CD4-positive, alpha-beta T cell treated with Interleukin-1 beta for 1 hour (primary cell): ENCODE results near the gene SPSB3.

Source experiments
- DNase-seq, 2 donors: peaks; one replicate each; pipeline ENCODE4 v3.0.0-alpha.2; 2020 to 2022

SPSB3 gene

GRCh38 chr16:1762196-1762878, 20.0 kb downstream of the SPSB3 start:
- DNase-seq: no peak

- no peak for DNase-seq
These were observed 20.6 kb downstream of the SPSB3 start for GRCh38 chr16:1761751-1762150.

- no peak for DNase-seq
These were observed 21.5 kb downstream of the SPSB3 start for GRCh38 chr16:1760911-1761310.

GRCh38 chr16:1759511-1759910, 22.9 kb downstream of the SPSB3 start:
- no peak for DNase-seq

GRCh38 chr16:1758923-1759322, 23.4 kb downstream of the SPSB3 start:
- no peak for DNase-seq

GRCh38 chr16:1757714-1758461, 24.5 kb downstream of the SPSB3 start:
- no peak for DNase-seq

GRCh38 chr16:1754204-1754603, 28.2 kb downstream of the SPSB3 start:
- DNase-seq: no peak

- DNase-seq: no peak
These were observed 29.5 kb downstream of the SPSB3 start for GRCh38 chr16:1752853-1753252.

GRCh38 chr16:1751946-1752345, 30.4 kb downstream of the SPSB3 start:
- no peak for DNase-seq

- DNase-seq: no peak
These were observed 32.9 kb downstream of the SPSB3 start for GRCh38 chr16:1749152-1750117.

- no peak for DNase-seq
These were observed 34.4 kb downstream of the SPSB3 start for GRCh38 chr16:1747934-1748333.

- DNase-seq: no peak
These were observed 35.6 kb downstream of the SPSB3 start for GRCh38 chr16:1746693-1747195.

GRCh38 chr16:1745900-1746692, 36.3 kb downstream of the SPSB3 start:
- DNase-seq: no peak

- DNase-seq: no peak
These were observed 37.0 kb downstream of the SPSB3 start for GRCh38 chr16:1745181-1745899.

- no peak for DNase-seq
These were observed 38.0 kb downstream of the SPSB3 start for GRCh38 chr16:1744338-1744840.

- DNase-seq: no peak
These were observed 38.7 kb downstream of the SPSB3 start for GRCh38 chr16:1743376-1744337.

GRCh38 chr16:1741553-1742165, 40.7 kb downstream of the SPSB3 start:
- no peak for DNase-seq

GRCh38 chr16:1740781-1741490, 41.4 kb downstream of the SPSB3 start:
- no peak for DNase-seq

GRCh38 chr16:1740234-1740633, 42.1 kb downstream of the SPSB3 start:
- DNase-seq: no peak
